Uterus (tissue), 4 donors: ENCODE measurements around the gene C2orf74. TPM values are rescaled to one million over a fixed set of nuclear protein-coding genes. Genes with fewer than 3 reads are reported as not detected.
"Not testable (repeated sequence)": the region's sequence is repeated elsewhere in the genome, so short reads cannot be mapped to it uniquely, and the experiment has no call there.

Experiments used
- DNase-seq, 2 donors: peaks; one replicate each; pipeline ENCODE4 v3.0.0-alpha.2; 2019 to 2020
- H3K27ac ChIP-seq, 2 donors: fragments of 200-600 bp; sonication (generic); 1 replicate in 1 of 2; 2 replicates in 1 of 2; pipeline ENCODE4 v1.5.1; 2016 to 2018
- H3K27me3 ChIP-seq, 2 donors: fragments of 200-600 bp; sonication (generic); one replicate each; pipeline ENCODE4 v1.5.1; 2018 to 2019; ENCODE audit warnings: control low read depth in 1 of 2
- H3K36me3 ChIP-seq, 2 donors: fragments of 200-600 bp; sonication (generic); one replicate each; pipeline ENCODE4 v1.5.1; 2019; ENCODE audit warnings: control low read depth in 1 of 2
- H3K4me1 ChIP-seq, 2 donors: fragments of 200-600 bp; sonication (generic); one replicate each; pipeline ENCODE4 v1.5.1; 2018 to 2019; ENCODE audit warnings: control low read depth in 1 of 2
- H3K4me3 ChIP-seq, 2 donors: fragments of 200-600 bp; sonication (generic); 1 replicate in 1 of 2; 2 replicates in 1 of 2; pipeline ENCODE4 v1.5.1; 2018 to 2019; ENCODE audit warnings: mild to moderate bottlenecking in 1 of 2
- H3K9me3 ChIP-seq, 2 donors: fragments of 200-600 bp; sonication (generic); one replicate each; pipeline ENCODE4 v1.5.1; 2019; ENCODE audit warnings: control low read depth in 1 of 2
- CTCF ChIP-seq, 4 experiments: fragments of 200-600 bp in 2 of 4; fragments of 450-650 bp in 2 of 4; sonication (generic) in 2 of 4; IDR thresholded peaks; one replicate each; pipeline ENCODE4 v1.5.1; 2016 to 2019; ENCODE audit warnings: antibody characterized with exemption in 4 of 4, mild to moderate bottlenecking in 2 of 4, moderate library complexity in 1 of 4
- POLR2A ChIP-seq, 2 donors: fragments of 450-650 bp; IDR thresholded peaks; one replicate each; pipeline ENCODE4 v1.6.1; 2016; ENCODE audit warnings: antibody characterized with exemption in 2 of 2, mild to moderate bottlenecking in 1 of 2, moderate library complexity in 1 of 2
- intact Hi-C: fragments of 100-400 bp; cut with DNase I; formaldehyde crosslinking; loops from one replicate; pipeline ENCODE4 v1.15.1; 2023; ENCODE audit warnings: low total_unique reads
- total RNA-seq, 4 donors: library from RNA; depleted of rRNA in 3 of 4; stranded (reverse); fragments of >200 nt in 3 of 4; gene quantifications; one replicate each; pipeline versions ENCODE4 v1.1.0 to v1.2.4, GENCODE V29; 2014 to 2023
- donor health status: DM: yes; HTN: yes; CAD: no.

C2orf74 gene
- total RNA-seq, 4 donors from 2014 or later = 5.7 to 50.9 (median 13.6) TPM

DNA sequence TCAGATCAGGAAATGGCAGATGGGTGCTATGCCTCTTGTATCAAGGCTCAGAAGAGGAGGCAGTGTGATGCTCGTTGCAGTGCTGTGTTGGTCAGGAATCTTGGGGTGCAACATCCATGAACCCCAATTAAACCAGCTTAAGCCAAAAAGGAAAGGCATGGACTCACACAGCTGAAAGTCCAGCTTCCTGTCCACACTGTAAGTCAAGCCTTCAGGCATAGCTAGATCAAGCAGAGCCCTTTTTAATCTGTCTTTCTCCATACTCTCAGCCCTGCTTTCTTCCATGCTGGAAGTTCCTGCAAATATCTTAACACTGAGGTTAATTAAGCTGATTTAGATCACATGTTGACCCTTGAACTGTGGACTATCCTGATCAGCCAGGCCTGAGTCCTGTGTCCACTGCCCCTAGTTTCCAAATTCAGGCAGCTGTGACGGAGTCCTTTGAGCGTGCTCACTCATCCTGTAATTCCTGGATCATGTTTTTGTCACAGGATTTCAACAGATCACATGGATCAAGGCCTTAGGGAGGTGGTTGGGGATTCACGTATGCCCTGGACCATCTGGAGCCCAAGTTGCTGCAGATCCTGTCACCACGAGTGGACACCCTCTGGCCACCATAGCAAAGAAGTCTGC, 4.5 kb upstream of the C2orf74 start:
- no peaks in the 10 kb centered on the region for H3K9me3 ChIP-seq
- H3K4me1 ChIP-seq = no peaks in the 10 kb centered on the region
- H3K36me3 ChIP-seq = no peaks in the 10 kb centered on the region
- H3K27ac ChIP-seq = no peak overlapping the region
- TF ChIP-seq POLR2A (IDR thresholded peaks at IDR 0.05) (no peak), CTCF (IDR thresholded peaks at IDR 0.05) (no peak)
- intact Hi-C loops = no loop called here
- no peak overlapping the region for H3K4me3 ChIP-seq
- no peaks in the 10 kb centered on the region for H3K27me3 ChIP-seq
- DNase-seq = no peak

DNA sequence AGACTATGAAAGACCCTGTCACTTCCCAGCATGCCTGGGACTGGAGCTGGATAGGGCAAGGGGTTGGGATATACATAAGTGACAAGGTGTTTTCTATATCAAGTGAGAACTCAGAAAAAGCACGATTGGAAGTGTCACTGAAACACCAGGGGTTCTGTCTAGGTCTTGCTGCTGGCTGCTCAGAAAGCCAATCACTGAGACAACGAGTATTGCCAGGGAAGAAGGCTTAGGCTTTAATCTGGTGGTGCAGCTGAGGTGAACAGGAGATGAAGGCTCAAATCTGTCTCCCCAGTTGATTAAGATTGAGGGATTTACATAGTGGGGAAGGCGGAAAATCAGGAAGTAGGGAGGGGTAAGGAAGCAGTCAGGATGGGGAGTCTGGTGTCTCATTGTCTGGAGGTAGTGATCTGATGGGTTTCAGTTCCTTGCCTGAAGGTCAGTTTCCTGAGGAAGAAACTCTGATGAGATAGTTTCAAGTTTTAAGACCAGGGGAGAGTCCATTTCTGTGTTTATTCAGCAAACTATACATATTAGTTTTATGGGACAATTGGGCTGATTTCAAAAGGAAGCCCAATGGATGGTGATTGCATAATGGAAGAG, 3.5 kb upstream of the C2orf74 start:
- Histone ChIP-seq H3K27me3 (no peaks in the 10 kb centered on the region), H3K9me3 (no peaks in the 10 kb centered on the region), H3K4me3 (no peak overlapping the region), H3K4me1 (no peaks in the 10 kb centered on the region), H3K27ac (no peak overlapping the region), H3K36me3 (no peaks in the 10 kb centered on the region)
- intact Hi-C loops = no loop called here
- no peak for TF ChIP-seq CTCF (IDR thresholded peaks at IDR 0.05)
- no peak for DNase-seq

- H3K4me1 ChIP-seq = no peaks in the 10 kb centered on the region
- H3K36me3 ChIP-seq = no peaks in the 10 kb centered on the region
- intact Hi-C loops = no loop called here
- TF ChIP-seq POLR2A (IDR thresholded peaks at IDR 0.05) = no peak
- no peak for TF ChIP-seq CTCF (IDR thresholded peaks at IDR 0.05)
- no peak overlapping the region for H3K27ac ChIP-seq
- no peaks in the 10 kb centered on the region for H3K27me3 ChIP-seq
- no peak for DNase-seq
- no peaks in the 10 kb centered on the region for H3K9me3 ChIP-seq
- no peak overlapping the region for H3K4me3 ChIP-seq
Measured at GRCh38 chr2:61162721-61163120, 733 bp downstream of the C2orf74 start.

DNA sequence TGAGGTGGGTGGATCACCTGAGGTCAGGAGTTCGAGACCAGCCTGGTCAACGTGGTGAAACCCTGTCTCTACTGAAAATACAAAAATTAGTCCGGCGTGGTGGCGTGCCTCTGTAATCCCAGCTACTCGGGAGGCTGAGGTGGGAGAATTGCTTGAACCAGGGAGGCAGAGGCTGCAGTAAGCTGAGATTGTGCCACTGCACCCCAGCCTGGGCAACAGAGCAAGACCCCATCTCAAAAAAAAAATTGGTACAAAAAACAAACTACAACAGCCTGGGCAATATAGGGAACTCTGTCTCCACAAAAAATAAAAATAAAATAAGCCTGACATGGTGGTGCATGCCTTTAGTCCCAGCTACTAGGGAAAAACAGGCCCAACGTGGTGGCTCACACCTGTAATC, 3.1 kb downstream of the C2orf74 start:
- H3K4me3 ChIP-seq, H3K4me1 ChIP-seq, H3K9me3 ChIP-seq, DNase-seq, H3K27ac ChIP-seq, intact Hi-C loops, H3K36me3 ChIP-seq, H3K27me3 ChIP-seq: not testable (repeated sequence)

- no peaks in the 10 kb centered on the region for H3K27me3 ChIP-seq
- no peak for TF ChIP-seq CTCF (IDR thresholded peaks at IDR 0.05)
- TF ChIP-seq POLR2A (IDR thresholded peaks at IDR 0.05) = no peak
- intact Hi-C loops = no loop called here
- H3K27ac ChIP-seq = no peak overlapping the region
- H3K4me1 ChIP-seq = no peaks in the 10 kb centered on the region
- H3K36me3 ChIP-seq = no peaks in the 10 kb centered on the region
- DNase-seq = no peak
- H3K4me3 ChIP-seq = no peak overlapping the region
- no peaks in the 10 kb centered on the region for H3K9me3 ChIP-seq
Measured at GRCh38 chr2:61165946-61166345, 4.0 kb downstream of the C2orf74 start.
